Stomach (tissue), 9 donors: Measurements from ENCODE around the gene VSNL1. TPM values are rescaled to one million over a fixed set of nuclear protein-coding genes. Genes with fewer than 3 reads are reported as not detected.

Experiments used
- DNase-seq, 2 donors: peaks; one replicate each; pipeline versions ENCODE4 v3.0.0 to v3.0.0-alpha.2; 2013 to 2019
- H3K27ac ChIP-seq, 5 donors: fragments of 200-600 bp in 4 of 5; sonication (generic) in 4 of 5; one replicate each; pipeline ENCODE4 v1.5.1; 2013 to 2019; ENCODE audit warnings: mild to moderate bottlenecking in 1 of 5, moderate library complexity in 1 of 5
- H3K27me3 ChIP-seq, 3 donors: fragments of 200-600 bp; sonication (generic); one replicate each; pipeline ENCODE4 v1.5.1; 2017 to 2019; ENCODE audit warnings: mixed run types in 1 of 3
- H3K36me3 ChIP-seq, 4 donors: fragments of 200-600 bp; sonication (generic); 1 replicate in 3 of 4; 2 replicates in 1 of 4; pipeline ENCODE4 v1.5.1; 2016 to 2019
- H3K4me1 ChIP-seq, 4 donors: fragments of 200-600 bp; sonication (generic); one replicate each; pipeline ENCODE4 v1.5.1; 2016 to 2019
- H3K4me3 ChIP-seq, 4 donors: fragments of 200-600 bp; sonication (generic) in 3 of 4; one replicate each; pipeline ENCODE4 v1.5.1; 2016 to 2019; ENCODE audit warnings: mild to moderate bottlenecking in 1 of 4
- H3K9me3 ChIP-seq, 4 donors: fragments of 200-600 bp; sonication (generic); one replicate each; pipeline ENCODE4 v1.5.1; 2016 to 2019
- CTCF ChIP-seq, 7 experiments: fragments of 450-650 bp in 4 of 7; fragments of 200-600 bp in 3 of 7; sonication (generic) in 3 of 7; IDR thresholded peaks; one replicate each; pipeline ENCODE4 v1.5.1; 2016 to 2019; ENCODE audit warnings: antibody characterized with exemption in 7 of 7, control low read depth in 2 of 7, mild to moderate bottlenecking in 1 of 7
- EP300 ChIP-seq: sonication (generic); formaldehyde crosslinking; IDR thresholded peaks from one replicate; pipeline ENCODE4 v1.6.1; 2017; ENCODE audit warnings: antibody characterized with exemption
- POLR2A ChIP-seq, 4 donors: fragments of 450-650 bp; IDR thresholded peaks; one replicate each; pipeline ENCODE4 v1.6.1; 2016; ENCODE audit warnings: antibody characterized with exemption in 4 of 4, control low read depth in 2 of 4, mild to moderate bottlenecking in 1 of 4, moderate library complexity in 1 of 4
- POLR2AphosphoS5 ChIP-seq, 3 donors: sonication (generic); formaldehyde crosslinking; IDR thresholded peaks; one replicate each; pipeline ENCODE4 v1.6.1; 2016; ENCODE audit warnings: antibody characterized with exemption in 3 of 3
- WGBS, 5 donors: extraction: QIAGEN DNeasy Blood & Tissue Kit in 3 of 5; methylation state at CpG; one replicate each; pipeline versions ENCODE4 v1.1.5 to v1.1.7; 2013 to 2018; 5-methylcytosine and 5-hydroxymethylcytosine counted together
- intact Hi-C: fragments of 100-400 bp; cut with DNase I; formaldehyde crosslinking; loops from one replicate; pipeline ENCODE4 v1.15.1; 2023; ENCODE audit warnings: low total_unique reads
- polyA plus RNA-seq, 3 donors: library from polyadenylated mRNA; stranded (reverse); fragments of 200-250 nt; gene quantifications; one replicate each; pipeline ENCODE4 v1.2.3, GENCODE V29; 2013
- total RNA-seq, 5 donors: library from RNA; depleted of rRNA; stranded (reverse); fragments of >200 nt; gene quantifications; one replicate each; pipeline versions ENCODE4 v1.1.0 to v1.2.3, GENCODE V29; 2014 to 2016
- donor health status: healthy with polysubstance abuse.
- donor health status: Bipolar disorder and iron deficiency.
- donor health status: healthy.

The VSNL1 gene
- total and polyA plus RNA-seq, 8 donors, result 0.44 to 21.9 (median 11.0) TPM; not detected in 4

GRCh38 chr2:17540813-17541530, 476 bp downstream of the VSNL1 start:
- H3K4me1 ChIP-seq, result peaks cover 0 to 41% (median 39%) of the 10 kb centered on the region in 4 donors
- WGBS, 5 donors, result 1 to 3% (median 3%) methylated on average over 21 of the region's 21 CpGs
- TF ChIP-seq POLR2A (IDR thresholded peaks at IDR 0.05) (no peak), POLR2AphosphoS5 (IDR thresholded peaks at IDR 0.05) (no peak)
- H3K27me3 ChIP-seq, result peaks cover 0 to 55% (median 27%) of the 10 kb centered on the region in 3 donors
- DNase-seq, result peak in 1 of 2 donors; percentile 9
- no peaks in the 10 kb centered on the region for H3K9me3 ChIP-seq
- H3K4me3 ChIP-seq, result peak overlapping the region; percentile 53 to 64 (median 58)
- H3K27ac ChIP-seq, result peak overlapping the region; percentile 72 to 85 (median 83)
- intact Hi-C loops, result no loop called here
- H3K36me3 ChIP-seq, result no peaks in the 10 kb centered on the region

DNA sequence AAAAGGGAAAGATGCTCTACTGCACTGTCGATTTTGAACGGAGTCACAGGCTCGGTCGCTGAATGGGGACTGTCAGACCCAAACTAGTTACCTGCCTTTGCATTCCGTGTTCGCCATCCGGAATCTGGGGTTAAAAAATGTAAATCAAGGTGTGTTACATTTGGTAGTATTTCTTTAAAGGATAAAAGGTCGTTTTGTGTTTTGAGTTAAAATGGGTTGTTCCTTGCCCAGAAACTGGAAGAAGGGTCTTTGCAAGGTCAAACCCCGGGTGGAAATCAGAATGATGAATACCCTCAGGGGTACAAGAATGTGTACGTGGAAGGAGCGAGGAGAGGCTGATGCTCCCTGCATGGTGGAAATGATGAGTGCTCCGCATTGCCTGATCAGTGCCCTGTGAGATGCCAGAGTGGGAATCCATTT, 1.0 kb downstream of the VSNL1 start:
- peak in 1 of 2 donors; percentile 7 for DNase-seq
- Histone ChIP-seq H3K4me3 (peak overlapping the region; percentile 53 to 64 (median 58)), H3K9me3 (no peaks in the 10 kb centered on the region), H3K27me3 (peaks cover 0 to 55% (median 27%) of the 10 kb centered on the region in 3 donors), H3K27ac (no peak overlapping the region), H3K36me3 (no peaks in the 10 kb centered on the region), H3K4me1 (peaks cover 0 to 41% (median 39%) of the 10 kb centered on the region in 4 donors)
- 8 to 14% (median 10%) methylated on average over 12 of the region's 12 CpGs for WGBS, 5 donors
- intact Hi-C loops, result no loop called here
- TF ChIP-seq EP300 (no peak), CTCF (IDR thresholded peaks at IDR 0.05) (no peak)

GRCh38 chr2:17542471-17542870, 2.0 kb downstream of the VSNL1 start:
- 68 to 88% (median 81%) methylated on average over 2 of the region's 2 CpGs for WGBS, 5 donors
- H3K27me3 ChIP-seq, result peaks cover 0 to 55% (median 27%) of the 10 kb centered on the region in 3 donors
- H3K9me3 ChIP-seq, result no peaks in the 10 kb centered on the region
- TF ChIP-seq POLR2AphosphoS5 (IDR thresholded peaks at IDR 0.05), result no peak
- no peak for TF ChIP-seq POLR2A (IDR thresholded peaks at IDR 0.05)
- no peak for TF ChIP-seq CTCF (IDR thresholded peaks at IDR 0.05)
- no peak for TF ChIP-seq EP300
- peaks cover 0 to 41% (median 39%) of the 10 kb centered on the region in 4 donors for H3K4me1 ChIP-seq
- no peak overlapping the region for H3K27ac ChIP-seq
- no peak for DNase-seq
- no peaks in the 10 kb centered on the region for H3K36me3 ChIP-seq
- intact Hi-C loops, result no loop called here
- no peak overlapping the region for H3K4me3 ChIP-seq

DNA sequence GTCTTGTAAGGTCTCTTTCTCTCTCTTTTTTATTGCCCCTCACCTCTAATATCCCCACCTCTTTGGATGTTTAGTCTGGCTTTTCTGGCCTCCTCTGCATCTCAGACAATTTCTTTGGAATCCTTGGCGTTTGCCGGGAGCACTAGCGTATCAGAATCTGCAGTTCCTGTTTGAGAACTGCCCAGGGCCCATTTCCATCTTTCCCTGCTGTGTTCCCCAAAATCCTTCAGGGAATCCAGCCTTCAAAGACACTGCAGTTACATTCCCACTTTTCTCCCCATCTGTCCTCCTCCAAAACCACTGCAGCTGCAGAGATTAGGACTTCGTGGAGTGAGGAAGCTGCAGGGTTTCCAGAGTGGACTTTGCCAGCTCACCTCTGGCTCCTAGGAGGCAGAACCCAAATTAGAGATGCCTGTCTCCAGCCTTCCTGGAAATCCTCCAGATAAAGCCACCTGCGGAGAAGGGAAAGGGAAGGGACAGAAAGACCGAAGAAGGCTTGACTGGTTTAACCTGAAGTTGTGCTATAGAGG, 2.7 kb downstream of the VSNL1 start:
- no peak overlapping the region for H3K27ac ChIP-seq
- H3K27me3 ChIP-seq, result peaks cover 0 to 49% (median 26%) of the 10 kb centered on the region in 3 donors
- 43 to 58% (median 54%) methylated on average over 6 of the region's 6 CpGs for WGBS, 5 donors
- no peak for DNase-seq
- H3K36me3 ChIP-seq, result no peaks in the 10 kb centered on the region
- TF ChIP-seq EP300 (no peak), POLR2AphosphoS5 (IDR thresholded peaks at IDR 0.05) (no peak), CTCF (IDR thresholded peaks at IDR 0.05) (no peak), POLR2A (IDR thresholded peaks at IDR 0.05) (no peak)
- H3K4me3 ChIP-seq, result no peak overlapping the region
- peaks cover 0 to 36% (median 34%) of the 10 kb centered on the region in 4 donors for H3K4me1 ChIP-seq
- intact Hi-C loops, result no loop called here
- H3K9me3 ChIP-seq, result no peaks in the 10 kb centered on the region

GRCh38 chr2:17543848-17544247, 3.4 kb downstream of the VSNL1 start:
- H3K4me1 ChIP-seq, result peaks cover 0 to 29% (median 28%) of the 10 kb centered on the region in 4 donors
- DNase-seq, result no peak
- no peak for TF ChIP-seq CTCF (IDR thresholded peaks at IDR 0.05)
- no peak for TF ChIP-seq POLR2A (IDR thresholded peaks at IDR 0.05)
- no peak for TF ChIP-seq EP300
- no peak for TF ChIP-seq POLR2AphosphoS5 (IDR thresholded peaks at IDR 0.05)
- no peak overlapping the region for H3K27ac ChIP-seq
- peaks cover 0 to 45% (median 19%) of the 10 kb centered on the region in 3 donors for H3K27me3 ChIP-seq
- H3K36me3 ChIP-seq, result no peaks in the 10 kb centered on the region
- no peaks in the 10 kb centered on the region for H3K9me3 ChIP-seq
- H3K4me3 ChIP-seq, result no peak overlapping the region
- intact Hi-C loops, result no loop called here
